ENCODE data around the gene TSPAN1. TPM values are rescaled to one million over a fixed set of nuclear protein-coding genes. Genes with fewer than 3 reads are reported as not detected.
A peak's percentile ranks its signal among the peaks of the same experiment; 100 is the strongest.

TSPAN1 gene
- total RNA-seq, 4 donors from 2014 or later: 4.1 to 229 (median 192) TPM

DNA sequence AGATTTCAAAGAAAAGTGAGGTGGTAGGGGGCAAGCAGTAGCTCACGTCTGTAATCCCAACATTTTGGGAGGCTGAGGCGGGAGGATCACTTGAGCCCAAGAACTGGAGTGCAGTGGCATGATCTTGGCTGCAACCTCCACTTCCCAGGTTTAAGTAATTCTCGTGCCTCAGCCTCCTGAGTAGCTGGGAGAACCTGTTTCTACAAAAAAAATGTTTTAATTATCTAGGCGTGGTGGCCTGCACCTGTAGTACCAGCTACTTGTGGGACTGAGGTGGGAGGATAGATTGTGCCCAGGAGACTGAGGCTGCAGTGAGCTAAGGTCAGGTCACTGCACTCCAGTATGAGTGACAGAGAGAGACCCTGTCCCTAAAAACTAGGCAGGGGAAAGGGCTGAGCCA, 2.6 kb upstream of the TSPAN1 start:
- TF ChIP-seq, protein P1, sequence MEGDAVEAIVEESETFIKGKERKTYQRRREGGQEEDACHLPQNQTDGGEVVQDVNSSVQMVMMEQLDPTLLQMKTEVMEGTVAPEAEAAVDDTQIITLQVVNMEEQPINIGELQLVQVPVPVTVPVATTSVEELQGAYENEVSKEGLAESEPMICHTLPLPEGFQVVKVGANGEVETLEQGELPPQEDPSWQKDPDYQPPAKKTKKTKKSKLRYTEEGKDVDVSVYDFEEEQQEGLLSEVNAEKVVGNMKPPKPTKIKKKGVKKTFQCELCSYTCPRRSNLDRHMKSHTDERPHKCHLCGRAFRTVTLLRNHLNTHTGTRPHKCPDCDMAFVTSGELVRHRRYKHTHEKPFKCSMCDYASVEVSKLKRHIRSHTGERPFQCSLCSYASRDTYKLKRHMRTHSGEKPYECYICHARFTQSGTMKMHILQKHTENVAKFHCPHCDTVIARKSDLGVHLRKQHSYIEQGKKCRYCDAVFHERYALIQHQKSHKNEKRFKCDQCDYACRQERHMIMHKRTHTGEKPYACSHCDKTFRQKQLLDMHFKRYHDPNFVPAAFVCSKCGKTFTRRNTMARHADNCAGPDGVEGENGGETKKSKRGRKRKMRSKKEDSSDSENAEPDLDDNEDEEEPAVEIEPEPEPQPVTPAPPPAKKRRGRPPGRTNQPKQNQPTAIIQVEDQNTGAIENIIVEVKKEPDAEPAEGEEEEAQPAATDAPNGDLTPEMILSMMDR (IDR thresholded peaks at IDR 0.05): no peak
- no peak for TF ChIP-seq POLR2A (IDR thresholded peaks at IDR 0.05)
- Histone ChIP-seq H3K9me3 (no peaks in the 10 kb centered on the region), H3K4me3 (no peak overlapping the region), H3K36me3 (no peaks in the 10 kb centered on the region), H3K27me3 (no peaks in the 10 kb centered on the region), H3K27ac (no peak overlapping the region), H3K4me1 (peaks cover 0 to 22% (median 0%) of the 10 kb centered on the region in 4 donors)
- DNase-seq: peak in 1 of 3 donors; percentile 14

DNA sequence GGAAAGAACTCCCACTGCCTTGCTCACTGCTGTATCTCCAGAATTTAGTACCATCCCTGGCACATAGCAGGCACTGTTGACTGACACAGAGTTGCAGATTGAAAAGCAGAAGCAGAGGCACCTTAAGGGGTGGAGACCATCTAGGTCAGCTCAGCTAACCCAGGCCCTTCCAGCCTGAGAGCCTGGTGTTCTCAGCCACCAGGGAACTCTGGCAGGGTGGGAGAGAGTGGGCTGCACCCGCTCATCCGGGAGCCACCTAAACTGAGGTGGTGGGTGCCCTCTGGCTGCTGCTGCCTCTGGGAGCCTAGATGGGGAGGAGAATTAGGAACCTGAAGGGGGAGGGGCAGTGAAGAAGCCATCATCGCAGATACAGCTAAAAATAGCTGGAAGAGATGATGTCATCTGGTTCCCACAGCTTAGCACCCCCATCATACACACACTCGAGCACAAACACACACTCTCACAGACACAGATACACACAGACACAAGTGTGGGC, 1.5 kb upstream of the TSPAN1 start:
- no peaks in the 10 kb centered on the region for H3K36me3 ChIP-seq
- H3K4me3 ChIP-seq: no peak overlapping the region
- H3K27me3 ChIP-seq: no peaks in the 10 kb centered on the region
- H3K9me3 ChIP-seq: no peaks in the 10 kb centered on the region
- TF ChIP-seq, protein P1 (IDR thresholded peaks at IDR 0.05): no peak
- TF ChIP-seq POLR2A (IDR thresholded peaks at IDR 0.05): no peak
- peaks cover 0 to 19% (median 0%) of the 10 kb centered on the region in 4 donors for H3K4me1 ChIP-seq
- peak overlapping the region in 2 of 4 donors; percentile 49 to 59 for H3K27ac ChIP-seq
- DNase-seq: peak in 1 of 3 donors; percentile 36

DNA sequence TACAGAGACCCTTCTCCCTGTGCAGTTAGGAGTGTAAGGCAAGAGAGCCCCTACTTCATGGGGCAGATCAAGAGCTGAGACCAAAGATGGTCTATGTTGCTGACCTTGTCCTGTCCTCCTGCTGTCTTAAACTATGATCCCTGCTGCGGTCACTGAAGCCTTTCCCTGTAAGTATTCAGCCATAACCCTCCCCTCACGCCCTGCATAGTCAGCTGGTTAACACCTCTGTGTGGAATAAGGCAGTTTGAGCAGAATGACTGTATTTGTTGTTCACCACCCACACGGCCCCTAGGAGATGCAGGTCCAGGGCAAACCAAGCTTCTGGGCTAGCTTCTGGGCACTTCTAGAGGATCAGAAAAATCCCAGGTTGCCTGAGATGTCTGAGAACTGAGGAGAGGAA, 356 bp downstream of the TSPAN1 start:
- Histone ChIP-seq H3K27me3 (no peaks in the 10 kb centered on the region), H3K4me1 (peaks cover 0 to 33% (median 0%) of the 10 kb centered on the region in 4 donors), H3K27ac (peak overlapping the region in 3 of 4 donors; percentile 40 to 59 (median 48)), H3K9me3 (no peaks in the 10 kb centered on the region), H3K4me3 (no peak overlapping the region), H3K36me3 (no peaks in the 10 kb centered on the region)
- no peak for TF ChIP-seq POLR2A (IDR thresholded peaks at IDR 0.05)
- TF ChIP-seq, protein P1 (IDR thresholded peaks at IDR 0.05): no peak
- DNase-seq: peak in 1 of 3 donors; percentile 34

DNA sequence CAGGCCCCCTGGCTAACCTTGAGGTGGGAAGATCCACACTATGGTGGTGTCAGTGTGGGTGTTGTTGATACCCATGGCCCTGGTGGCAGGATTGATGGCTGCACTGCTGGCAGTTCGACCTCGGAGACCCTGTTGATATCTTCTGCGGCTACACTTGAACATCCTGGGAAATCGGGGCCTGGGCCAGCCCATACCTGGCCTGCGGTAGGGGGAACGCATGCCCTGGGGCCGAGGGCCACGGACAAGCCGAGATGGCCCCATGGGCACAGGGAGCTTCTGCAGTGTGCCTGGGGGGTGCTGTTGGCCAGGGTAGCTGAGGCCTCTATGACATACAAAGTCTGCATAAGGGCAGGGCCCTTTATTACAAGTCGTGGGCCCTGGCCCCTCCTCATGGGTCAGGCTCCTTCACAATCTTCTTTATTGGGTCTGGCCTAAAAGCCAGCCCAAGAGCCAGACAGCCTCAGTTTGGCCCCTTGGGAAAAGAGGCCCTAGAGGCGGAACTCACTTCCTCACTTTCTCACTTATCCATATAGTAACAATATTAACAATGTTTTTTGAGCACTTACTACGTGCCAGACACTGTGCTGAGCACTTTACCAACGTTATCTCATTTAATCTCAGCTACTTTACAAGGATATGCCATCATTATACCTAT, 1.5 kb downstream of the TSPAN1 start, which contains the start of gene P3R3URF:
TSS of gene P3R3URF (minus strand) at position 278 of the 655 bp plus-strand sequence. CDS start at position 261, 17 bp downstream.
- TF ChIP-seq, protein P1 (IDR thresholded peaks at IDR 0.05): no peak
- no peak for TF ChIP-seq POLR2A (IDR thresholded peaks at IDR 0.05)
- peak within 1 kb of the TSS in 2 of 4 donors; percentile 48 to 59 for H3K27ac ChIP-seq
- DNase-seq: no peak
- H3K36me3 ChIP-seq: no peaks in the 10 kb centered on the region
- no peaks in the 10 kb centered on the region for H3K9me3 ChIP-seq
- H3K4me1 ChIP-seq: peaks cover 0 to 33% (median 0%) of the 10 kb centered on the region in 4 donors
- no peaks in the 10 kb centered on the region for H3K27me3 ChIP-seq
- H3K4me3 ChIP-seq: no peak within 1 kb of the TSS

DNA sequence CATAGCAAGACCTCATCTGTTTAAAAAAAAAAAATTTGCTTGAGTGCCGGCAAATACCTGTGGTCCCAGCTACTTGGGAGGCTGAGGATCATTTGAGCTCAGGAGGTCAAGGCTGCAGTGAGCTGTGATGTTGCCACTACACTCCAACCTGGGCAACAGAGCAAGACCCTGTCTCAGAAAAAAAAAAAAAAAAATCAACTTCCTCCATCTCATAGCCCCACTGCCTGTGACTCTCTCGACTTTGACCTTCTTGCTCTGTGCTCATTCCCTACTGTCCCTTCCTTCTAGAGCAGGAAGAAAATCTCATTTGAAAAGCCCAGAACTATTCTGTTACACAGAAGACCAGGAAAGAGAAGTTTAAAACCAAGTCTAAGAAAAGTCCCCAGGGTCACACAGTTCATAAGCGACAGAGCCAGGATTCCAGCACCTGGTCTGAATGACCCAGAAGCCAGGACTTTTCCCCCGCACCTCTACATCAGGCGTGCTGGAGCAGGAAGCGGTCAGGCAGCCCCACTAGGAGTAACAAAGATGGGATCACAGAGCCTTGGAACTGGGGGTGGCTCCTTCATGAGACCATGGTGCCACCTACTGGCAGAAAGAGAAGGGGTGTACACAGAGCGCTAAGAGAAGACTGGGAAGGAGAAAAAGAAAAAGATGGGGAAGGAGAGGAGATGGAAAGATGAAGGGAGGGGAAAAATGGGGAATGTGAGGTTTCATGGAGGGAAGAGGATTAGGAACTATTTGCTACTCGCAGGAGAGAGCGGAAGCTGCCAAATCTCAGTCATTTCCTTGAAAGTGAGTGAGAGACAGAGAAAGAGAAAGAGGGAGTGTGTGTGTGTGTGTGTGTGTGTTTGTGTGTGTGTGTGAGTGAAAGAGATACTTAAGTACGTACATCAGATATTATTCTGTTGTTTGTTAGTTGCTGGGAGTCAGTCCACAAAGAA, 4.5 kb downstream of the TSPAN1 start:
- Histone ChIP-seq H3K9me3 (no peaks in the 10 kb centered on the region), H3K27ac (peak overlapping the region in 2 of 4 donors; percentile 82 to 96), H3K4me1 (peaks cover 0 to 37% (median 6%) of the 10 kb centered on the region in 4 donors), H3K27me3 (no peaks in the 10 kb centered on the region), H3K4me3 (no peak overlapping the region), H3K36me3 (peaks cover 0 to 2% (median 0%) of the 10 kb centered on the region in 3 donors)
- DNase-seq: peak; percentile 71 to 92 (median 78)
- TF ChIP-seq, protein P1 (IDR thresholded peaks at IDR 0.05): peak; percentile 66 to 97 (median 94)
- no peak for TF ChIP-seq POLR2A (IDR thresholded peaks at IDR 0.05)
